Measurements from ENCODE around the gene ERBB2.

GRCh38 chr17:39662551-39663339 is 37.1 kb upstream of the ERBB2 start:
- TF ChIP-seq, protein P1, sequence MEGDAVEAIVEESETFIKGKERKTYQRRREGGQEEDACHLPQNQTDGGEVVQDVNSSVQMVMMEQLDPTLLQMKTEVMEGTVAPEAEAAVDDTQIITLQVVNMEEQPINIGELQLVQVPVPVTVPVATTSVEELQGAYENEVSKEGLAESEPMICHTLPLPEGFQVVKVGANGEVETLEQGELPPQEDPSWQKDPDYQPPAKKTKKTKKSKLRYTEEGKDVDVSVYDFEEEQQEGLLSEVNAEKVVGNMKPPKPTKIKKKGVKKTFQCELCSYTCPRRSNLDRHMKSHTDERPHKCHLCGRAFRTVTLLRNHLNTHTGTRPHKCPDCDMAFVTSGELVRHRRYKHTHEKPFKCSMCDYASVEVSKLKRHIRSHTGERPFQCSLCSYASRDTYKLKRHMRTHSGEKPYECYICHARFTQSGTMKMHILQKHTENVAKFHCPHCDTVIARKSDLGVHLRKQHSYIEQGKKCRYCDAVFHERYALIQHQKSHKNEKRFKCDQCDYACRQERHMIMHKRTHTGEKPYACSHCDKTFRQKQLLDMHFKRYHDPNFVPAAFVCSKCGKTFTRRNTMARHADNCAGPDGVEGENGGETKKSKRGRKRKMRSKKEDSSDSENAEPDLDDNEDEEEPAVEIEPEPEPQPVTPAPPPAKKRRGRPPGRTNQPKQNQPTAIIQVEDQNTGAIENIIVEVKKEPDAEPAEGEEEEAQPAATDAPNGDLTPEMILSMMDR (IDR thresholded peaks at IDR 0.05), result no peak
- TF ChIP-seq POLR2A (IDR thresholded peaks at IDR 0.05), result no peak

Data from Peyer's patch (tissue), 4 donors.